HG02938 (cell line): ENCODE measurements around the gene DCN.

ENCODE experiments used
- ATAC-seq: cut with Tn5 transposase; IDR thresholded peaks from one replicate; pipeline ENCODE4 v1.9.1; 2021; ENCODE audit warnings: mild to moderate bottlenecking, moderate library complexity; ENCODE audit not compliant: unreplicated experiment

Gene DCN

DNA sequence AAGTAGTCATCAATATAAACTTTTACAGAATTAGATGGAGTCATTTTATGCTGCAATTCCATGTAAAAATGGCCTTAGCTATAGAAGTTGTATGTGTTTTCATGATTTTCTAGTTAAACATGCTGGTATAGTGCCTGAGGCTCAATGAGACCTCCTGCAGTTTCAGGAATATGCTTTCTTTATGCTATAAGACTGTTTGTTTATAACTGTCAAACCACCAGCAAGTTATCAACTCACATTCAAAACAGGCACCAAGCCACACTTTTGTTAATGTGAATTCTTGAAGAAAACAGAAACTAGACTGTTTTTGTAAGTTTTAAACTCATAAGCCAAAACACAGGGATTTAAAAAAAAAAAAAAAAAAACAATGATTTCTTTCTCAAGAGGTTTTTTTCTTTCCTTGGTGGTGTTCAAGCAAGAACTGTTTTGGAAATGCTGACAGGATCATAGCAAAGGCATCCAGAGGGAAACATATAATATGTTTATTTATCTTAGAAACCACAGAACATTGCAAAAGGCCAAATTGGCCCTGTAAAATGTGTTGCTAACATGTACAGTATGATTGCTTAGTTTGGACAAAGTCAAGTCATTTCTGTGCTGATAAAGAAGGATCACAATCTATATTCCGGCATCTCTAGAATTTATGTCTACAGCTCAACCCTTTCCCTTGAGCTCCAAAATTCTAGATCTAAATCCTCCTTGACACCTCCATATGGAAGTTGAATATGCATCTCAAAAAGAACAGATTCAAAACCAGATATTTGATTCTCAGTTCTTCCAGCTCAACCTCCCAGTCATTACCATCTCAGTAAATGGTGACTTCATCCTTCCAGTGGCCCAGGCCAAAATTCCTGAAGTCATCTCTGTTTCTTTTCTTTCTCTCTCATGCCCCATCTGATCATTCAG lies 42.3 kb downstream of the DCN start:
- ATAC-seq, result no peak

DNA sequence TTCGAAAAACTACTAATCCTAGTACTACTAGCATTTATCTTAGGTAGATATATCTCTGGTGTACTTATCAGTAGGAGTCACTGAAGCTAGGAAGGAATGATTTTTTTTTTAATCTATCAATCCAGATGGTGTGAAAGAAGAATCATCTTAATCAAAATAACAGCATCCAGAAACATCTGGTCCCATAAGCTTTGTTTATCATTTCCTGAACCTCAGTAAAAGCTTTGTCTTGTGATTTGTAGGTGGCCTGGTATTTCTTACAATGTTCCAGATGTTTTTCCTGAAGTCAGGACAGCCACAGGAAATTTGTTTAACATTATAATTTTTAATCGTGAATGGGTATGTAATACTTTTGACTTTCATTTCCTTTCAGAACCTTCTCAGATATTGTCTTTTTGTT lies 43.3 kb downstream of the DCN start:
- no peak for ATAC-seq

DNA sequence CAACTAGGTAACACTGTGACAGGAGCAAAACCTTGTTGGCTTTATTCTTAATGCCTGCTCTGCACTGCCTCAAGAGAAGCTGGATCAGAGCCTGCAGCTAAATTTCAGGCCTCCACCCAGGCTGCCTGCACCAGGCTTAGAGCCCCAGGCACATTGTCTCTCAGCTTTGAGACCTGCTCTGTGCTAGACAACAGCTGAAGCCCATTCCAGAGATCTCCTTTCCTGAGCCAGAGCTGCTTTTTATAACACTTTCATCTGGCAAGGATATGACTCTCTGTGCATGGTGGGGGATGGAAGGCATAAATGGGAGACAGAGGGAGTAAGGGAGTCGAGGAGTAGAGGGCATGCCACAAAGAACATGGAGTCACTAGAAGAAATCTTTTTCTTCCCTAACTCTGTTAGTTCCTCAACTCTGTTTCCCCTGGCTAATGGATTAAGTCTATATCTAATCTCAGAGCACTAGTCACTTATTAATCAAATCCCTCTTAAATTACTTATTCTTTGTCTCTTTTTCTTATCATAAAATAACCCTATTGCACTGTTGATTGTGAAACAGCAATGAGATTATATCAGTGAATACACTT lies 44.2 kb downstream of the DCN start:
- no peak for ATAC-seq

DNA sequence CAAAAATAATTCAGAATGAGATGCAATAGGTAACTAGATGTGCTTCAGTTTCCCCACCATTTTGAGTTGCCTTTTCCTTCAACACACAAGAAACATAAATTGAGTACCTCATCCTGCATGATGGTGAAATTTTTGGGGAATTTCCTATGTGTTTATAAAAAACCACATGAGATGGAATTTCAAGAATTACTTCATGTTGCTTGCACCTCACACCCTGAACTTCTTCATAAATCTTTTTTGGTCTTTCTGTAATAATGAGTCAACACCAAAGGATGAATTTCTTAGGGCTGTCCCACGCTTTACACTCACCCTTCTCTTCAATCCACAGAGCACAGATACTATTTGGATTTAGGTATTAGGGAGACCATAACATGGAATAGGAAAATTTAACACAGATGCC lies 48.7 kb downstream of the DCN start:
- no peak for ATAC-seq

DNA sequence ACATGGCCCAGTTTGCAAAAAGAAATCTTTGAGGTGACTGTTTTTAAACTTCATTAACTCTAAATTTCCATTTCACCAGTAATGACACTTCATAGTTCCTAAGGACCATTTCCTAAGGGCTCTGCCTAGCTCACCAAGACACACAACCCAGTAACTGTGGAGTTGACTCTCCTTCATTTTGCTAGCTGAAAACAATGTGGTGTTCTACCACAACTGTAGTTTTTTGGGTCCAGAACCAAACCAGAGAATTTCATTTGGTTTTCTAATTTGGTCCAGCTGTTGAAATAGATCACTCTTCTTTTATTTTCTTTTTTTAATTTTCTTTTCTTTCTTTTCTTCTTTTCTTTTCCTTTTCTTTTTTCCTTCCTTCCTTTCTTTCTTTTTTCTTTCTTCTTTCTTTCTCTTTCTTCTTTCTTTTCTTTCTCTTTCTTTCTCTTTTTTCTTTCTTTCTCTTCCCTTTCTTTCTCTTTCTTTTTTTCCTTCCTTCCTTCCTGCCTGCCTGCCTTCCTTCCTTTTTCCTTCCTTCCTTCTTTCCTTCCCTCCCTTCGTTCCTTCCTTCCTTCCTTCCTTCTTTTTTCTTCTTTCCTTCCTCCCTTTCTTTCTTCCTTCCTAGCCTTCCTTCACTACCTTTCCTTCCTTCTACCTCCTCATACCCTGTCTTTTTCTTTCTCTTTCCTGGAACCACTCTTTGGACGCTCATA lies 52.8 kb downstream of the DCN start:
- ATAC-seq, result no peak

DNA sequence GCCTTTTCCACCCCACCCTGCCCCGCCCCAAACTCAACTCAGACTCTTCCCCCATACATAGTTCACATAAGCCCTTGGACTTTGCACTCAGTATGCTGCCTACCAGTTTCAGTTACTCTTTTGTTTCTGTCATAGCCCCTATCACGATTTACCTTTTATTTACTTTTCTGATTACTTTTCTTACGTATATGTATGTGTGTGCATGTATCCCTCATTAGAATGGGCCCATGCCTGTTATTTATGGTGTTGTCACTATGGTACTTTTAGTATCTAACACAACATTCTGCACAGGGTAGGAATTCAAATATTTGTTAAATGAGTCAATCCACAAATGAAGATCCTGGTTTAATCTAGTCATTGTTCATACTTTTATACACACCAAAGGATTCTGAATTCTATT lies 54.9 kb downstream of the DCN start:
- ATAC-seq, result no peak

DNA sequence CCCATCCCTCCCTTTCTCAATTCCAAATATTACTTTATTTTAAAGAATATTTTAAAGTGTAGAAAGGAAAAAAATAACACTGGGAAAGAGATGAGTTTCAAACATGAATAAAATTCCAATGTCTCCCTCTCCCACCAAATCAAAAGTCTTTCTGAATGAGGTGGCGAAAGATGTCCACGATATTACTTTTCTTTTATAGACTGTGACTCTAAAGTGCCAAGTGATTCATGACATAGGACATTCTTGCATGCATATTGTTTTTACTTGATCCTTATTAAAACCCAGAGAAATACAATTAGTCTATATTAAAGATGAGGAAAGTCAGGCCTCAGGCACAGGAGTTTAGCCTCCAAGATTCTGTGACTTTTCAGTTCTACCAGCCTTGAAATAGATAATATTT lies 55.3 kb downstream of the DCN start:
- no peak for ATAC-seq

DNA sequence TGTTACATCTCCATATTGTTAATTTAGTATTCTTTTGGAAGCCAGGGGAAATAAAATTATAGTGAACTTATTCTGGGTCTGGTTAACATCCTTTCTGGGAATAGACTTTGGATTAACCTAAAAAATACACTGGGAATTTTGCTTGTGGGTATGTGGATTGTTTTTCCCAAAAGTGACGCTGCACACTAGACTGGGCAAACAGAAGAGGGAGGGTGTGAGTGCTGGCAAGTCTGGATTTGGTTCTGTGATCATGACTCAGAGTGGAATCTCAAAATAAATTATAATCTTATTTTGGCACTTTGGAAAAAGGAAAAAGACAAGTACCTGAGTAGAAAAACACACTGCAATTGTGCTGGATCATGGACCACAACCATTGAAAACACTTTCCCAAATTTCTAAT lies 56.1 kb downstream of the DCN start:
- ATAC-seq, result no peak

DNA sequence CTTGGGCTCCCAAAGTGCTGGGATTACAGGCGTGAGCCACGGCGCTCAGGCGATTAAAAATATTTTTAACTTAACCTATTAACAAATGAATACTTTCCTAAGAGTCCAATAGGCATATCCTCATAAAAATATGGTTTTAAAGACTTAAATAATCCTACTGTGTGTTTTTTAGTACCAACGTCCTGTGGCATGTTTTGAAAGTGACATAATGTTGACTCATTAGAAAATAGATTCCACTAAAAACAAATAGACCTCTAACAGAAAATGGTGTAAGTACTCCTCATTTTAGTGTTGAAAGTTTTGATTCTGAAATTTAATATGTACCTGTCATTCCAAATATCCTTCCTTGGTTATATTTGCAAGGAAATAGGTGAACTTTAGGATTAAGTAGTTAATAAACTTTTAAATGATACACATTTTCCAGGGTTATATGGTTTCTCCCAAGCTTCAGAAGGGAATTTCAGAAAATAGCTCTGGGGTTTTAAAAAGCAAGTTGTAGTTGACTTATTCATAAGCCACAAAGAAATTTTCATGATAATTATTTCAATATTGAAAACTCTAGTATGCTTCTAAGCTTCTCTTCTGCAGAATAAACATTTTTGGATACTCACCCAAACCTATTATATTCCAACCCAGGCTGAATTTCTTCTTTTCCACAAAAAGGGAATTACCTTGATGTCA lies 59.2 kb downstream of the DCN start:
- no peak for ATAC-seq

DNA sequence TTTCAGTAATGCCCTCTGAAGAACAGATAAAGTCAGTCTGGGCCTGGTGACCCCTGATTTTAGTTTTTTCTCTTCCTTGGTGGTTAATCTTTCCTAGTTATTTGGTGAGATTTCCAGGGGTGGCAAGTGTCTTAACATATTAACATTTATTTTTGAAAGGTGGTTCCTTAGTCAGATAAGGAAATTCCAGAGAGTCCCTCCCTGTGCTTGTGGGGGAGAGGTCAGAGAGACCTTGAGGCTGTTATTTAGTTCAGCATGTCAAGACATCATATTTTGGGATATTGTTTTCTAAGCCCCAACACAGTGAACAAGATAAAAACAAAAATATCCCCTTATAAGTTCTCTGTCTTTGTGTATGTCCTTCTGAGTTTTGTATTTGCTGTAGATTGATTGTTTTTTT lies 61.8 kb downstream of the DCN start:
- no peak for ATAC-seq

DNA sequence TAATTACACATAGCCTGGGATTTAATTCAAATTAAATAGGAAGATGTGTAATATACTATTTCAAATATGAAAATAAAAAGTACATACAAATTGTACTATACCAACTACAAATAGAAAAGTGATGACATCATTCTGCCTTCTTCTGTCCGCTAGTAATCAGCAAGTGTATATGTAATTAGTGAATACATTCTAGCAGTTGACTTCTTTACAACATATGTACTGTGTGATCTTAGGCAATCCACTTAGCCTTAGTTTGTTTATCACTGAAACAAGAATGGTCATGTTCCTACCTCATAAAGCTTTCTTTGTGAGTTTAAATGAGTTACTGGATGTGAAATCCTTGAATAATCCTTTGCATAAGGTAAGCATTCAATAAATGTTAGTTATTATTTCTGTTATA lies 63.5 kb downstream of the DCN start:
- no peak for ATAC-seq

DNA sequence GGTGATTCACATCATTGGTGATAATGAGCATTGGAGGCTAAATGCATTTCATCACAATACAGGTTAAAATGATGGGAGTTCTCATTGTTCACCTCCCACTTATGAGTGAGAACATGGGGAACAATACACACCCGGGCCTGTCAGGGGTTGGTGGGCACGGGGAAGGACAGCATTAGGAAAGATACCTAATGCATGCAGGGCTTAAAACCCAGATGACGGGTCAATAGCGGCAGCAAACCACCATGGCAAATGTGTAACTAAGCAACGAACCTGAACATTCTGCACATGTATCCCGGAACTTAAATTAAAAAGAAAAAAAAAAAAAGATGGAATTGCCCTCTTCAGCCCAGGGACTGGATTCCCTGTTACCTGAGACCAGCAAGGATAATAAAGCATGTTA lies 69.0 kb downstream of the DCN start:
- no peak for ATAC-seq

DNA sequence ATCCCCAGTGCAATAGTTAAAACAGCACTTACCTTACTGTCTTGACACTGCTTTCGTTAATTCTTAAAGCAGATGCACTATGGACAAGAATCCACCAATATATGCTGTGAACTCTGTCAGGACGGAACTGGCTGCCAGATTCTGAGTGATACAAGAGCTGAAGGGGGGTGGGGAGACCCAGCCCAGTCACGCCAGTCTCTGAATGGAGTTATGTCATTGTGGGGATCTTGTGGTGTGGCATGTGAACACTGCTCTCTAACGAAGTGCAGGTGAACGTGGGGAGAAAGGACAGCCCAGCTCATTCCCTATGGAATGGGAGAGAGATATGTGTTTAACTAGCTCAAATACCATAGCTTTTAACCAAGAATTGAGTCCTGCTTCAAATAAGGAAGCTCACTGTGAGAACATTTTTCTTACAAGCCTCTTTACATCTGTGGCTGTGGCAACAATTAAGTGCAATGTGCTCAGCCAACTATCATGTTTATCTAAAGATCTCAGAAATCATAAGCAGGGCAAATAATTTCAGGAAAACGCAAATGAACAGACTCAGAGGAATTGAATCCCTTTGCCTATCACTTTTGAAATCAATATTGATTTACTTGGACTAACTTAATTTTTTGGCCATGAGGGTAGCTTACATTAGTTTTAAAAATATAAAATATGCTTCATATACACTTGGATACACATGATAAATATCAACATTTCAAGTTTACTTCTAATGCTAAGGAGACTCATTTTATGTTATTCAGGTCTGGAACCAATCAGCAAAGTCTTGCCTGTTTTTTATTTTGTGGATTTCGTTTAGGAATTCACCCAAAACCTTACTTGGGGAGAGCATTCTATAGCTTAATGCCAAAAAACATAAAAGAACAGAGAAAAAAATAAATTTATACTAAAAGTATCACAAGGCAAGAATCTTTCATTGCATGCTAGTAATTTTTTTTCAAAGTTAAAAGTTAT lies 71.0 kb downstream of the DCN start, which contains the start of gene LUM:
Gene LUM (minus strand): TSS at position 129 of the 960 bp plus-strand sequence. CDS start 2,515 bp downstream, outside the sequence.
- ATAC-seq, result no peak

DNA sequence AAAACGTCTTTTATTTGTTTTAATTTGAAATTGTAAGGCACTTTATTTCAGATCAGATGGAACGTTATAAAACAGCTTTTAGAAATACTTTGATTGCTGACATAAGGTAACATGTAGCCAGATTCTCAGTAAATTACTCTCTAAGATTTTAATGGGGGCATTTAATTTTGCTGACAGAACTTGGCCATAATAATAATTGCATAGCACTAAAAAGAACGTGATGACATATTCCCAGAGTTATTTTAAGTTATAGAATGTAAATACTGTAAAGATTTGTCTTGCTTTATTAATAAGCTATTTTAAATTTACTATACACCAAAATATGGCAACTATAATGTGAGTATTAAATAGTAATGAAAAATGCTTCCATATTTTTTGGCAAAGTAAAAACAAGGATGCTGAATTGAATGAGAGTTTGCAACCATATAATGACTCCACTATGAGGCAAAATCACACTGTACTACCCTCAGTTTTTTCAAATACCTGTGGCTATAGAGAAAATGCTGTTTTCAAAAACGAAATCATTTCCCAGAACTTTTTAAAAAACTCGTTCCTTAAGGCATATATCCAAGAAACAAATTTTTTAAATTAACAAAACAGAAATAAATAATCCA lies 72.2 kb downstream of the DCN start:
- no peak for ATAC-seq

DNA sequence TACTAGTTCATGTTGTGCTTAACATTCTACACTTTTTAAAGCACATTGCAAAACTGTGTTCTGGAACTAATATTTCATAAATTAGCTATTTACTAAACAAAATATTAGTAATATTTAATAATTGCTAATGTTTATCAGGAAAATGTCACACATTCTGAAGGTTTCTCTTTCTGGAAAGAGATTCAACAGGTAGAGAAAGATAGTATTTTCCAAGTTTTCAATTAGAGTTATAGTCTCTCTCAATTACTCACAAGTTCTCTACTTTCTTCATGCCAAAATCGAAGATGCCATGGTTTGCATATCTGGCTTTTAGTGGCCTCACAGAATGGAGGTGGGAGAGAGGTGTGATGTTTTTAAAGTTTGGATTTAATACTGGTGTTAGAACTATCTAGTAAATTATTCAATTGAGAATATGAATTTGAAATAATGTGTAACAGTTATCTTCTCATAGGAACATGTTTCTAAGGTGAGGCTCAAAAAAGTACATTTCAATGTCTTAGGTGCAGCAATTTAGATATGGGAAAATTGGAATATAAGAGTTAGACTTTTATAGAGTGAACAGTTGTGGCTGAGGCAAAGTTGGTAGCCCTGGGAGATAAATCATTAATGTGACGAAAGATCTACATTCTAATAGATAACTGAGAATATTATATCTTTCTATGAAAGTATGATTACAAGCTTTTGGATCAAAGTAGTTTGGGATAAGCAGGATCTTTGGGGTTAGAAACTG lies 72.9 kb downstream of the DCN start:
- no peak for ATAC-seq

DNA sequence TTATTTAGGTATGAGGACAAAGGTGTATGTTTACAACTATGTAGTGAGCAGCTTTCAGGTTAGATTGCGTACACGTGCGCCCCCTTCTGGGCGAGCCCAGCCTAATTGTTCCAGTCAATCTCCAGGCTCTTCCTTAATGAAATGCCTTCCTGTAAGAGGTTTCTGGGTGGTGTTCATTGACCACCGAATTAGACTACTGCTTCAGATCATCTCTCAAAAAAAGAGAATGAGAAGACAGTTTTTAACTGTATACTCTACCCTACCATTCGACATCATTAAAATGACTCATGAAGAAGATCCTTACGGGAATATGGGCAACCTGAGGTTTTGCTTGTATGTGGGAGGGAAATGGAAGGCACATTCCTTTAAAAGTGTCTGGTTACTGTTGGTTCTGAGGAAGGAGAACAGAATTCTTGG lies 73.5 kb downstream of the DCN start:
- ATAC-seq, result peak; percentile 63

DNA sequence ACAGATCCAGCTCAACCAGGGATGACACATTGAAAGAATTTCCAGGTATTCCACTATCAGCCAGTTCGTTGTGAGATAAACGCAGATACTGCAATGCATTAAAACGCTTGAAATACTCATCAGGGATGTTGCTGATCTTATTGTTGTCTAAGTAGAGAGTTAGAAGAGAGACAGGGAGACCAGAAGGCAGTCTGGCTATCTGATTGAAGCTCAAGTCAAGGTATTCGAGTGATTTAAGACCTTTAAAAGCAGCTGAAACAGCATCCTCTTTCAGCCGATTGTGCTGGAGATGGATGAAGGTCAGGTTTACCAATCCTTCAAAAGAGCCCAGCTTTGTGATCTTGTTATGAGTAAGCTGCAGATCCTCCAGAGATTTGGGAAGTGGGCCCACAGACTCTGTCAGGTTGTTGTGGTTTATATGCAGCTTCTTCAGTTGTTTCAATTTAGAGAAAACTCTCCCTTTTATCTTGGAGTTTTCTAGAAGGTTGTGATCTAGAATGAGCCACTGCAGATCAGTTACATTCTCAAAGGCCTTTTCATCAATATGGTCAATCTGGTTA lies 74.3 kb downstream of the DCN start:
- no peak for ATAC-seq

DNA sequence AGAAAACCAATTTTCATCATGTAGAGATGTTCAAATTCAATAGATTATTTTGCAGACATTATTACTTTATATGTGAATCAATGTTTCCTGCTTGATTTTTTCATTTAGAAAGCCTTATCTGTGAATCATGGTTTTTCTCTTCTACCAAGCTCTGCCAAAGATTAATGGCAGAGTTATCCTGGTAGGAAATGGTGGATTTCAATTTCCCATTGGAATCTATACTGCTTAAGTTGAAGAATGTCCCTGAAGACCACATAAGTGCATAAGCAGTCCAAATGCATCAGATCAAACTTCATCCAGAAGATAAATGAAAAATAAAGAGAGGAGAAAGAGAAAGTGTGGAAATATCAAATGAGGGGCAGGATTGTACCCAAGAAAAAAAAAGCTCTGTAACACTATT lies 76.3 kb downstream of the DCN start:
- no peak for ATAC-seq

DNA sequence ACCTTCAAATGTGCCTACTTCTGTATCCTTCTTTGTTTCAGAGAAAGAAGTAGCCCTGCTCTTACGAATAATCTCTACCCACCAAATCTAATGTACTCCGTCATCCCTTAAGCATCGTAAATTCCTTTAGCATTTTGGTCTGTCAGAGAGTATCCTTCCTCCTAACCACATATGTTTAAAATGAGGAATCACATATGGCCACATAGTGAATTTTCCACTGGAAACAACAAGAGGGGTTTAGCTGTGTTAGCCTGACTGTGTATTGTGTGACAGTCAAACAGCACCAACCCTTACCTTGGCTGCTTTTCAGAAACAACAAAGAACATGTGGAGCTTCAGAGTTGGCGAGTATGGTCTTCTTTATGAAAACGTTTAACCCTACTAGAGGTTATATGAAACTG lies 76.8 kb downstream of the DCN start:
- ATAC-seq, result no peak
